Activated effector memory CD4-positive, alpha-beta T cell treated with Interleukin-2 at 50 U/mL for 16 hours (primary cell): ENCODE measurements around the gene TRIM65.

Source experiments
- DNase-seq: peaks from one replicate; pipeline ENCODE4 v3.0.0-alpha.2; 2020

Gene TRIM65

GRCh38 chr17:75849724-75850123 is 47.0 kb downstream of the TRIM65 start:
- no peak for DNase-seq

GRCh38 chr17:75849279-75849646 is 47.5 kb downstream of the TRIM65 start:
- no peak for DNase-seq

- DNase-seq = peak; percentile 68
These were observed 48.0 kb downstream of the TRIM65 start for GRCh38 chr17:75848523-75849278.

- DNase-seq = no peak
These were observed 48.9 kb downstream of the TRIM65 start for GRCh38 chr17:75847614-75848522.

GRCh38 chr17:75846692-75847613 is 49.8 kb downstream of the TRIM65 start:
- DNase-seq = no peak

- DNase-seq = no peak
These were observed 50.6 kb downstream of the TRIM65 start for GRCh38 chr17:75845933-75846691.

GRCh38 chr17:75845058-75845711 is 51.6 kb downstream of the TRIM65 start:
- DNase-seq = peak; percentile 35

GRCh38 chr17:75844530-75845057 is 52.2 kb downstream of the TRIM65 start:
- DNase-seq = no peak

GRCh38 chr17:75843577-75844529 is 52.9 kb downstream of the TRIM65 start, which contains the start of gene UNC13D:
UNC13D (minus strand) TSS chr17:75844404; CDS start chr17:75844337, 67 bp downstream.
- peak; percentile 60 for DNase-seq

GRCh38 chr17:75842963-75843576 is 53.7 kb downstream of the TRIM65 start:
- no peak for DNase-seq

GRCh38 chr17:75842411-75842810 is 54.3 kb downstream of the TRIM65 start:
- DNase-seq = no peak

- DNase-seq = no peak
These were observed 56.0 kb downstream of the TRIM65 start for GRCh38 chr17:75840799-75841164.

GRCh38 chr17:75839942-75840798 is 56.6 kb downstream of the TRIM65 start:
- DNase-seq = no peak
